MCF 10A (cell line): ENCODE results near the gene RERG. TPM values are rescaled to one million over a fixed set of nuclear protein-coding genes. Genes with fewer than 3 reads are reported as not detected.
A peak's percentile ranks its signal among the peaks of the same experiment; 100 is the strongest.

Experiments
- BruUV-seq: library from RNA; stranded (reverse); fragments of 400-500 nt; replicated peaks from 2 replicates; lab custom pipeline; 2021; lab: Mats Ljungman, UMichigan
- CTCF ChIA-PET: fragments of 300-600 bp; sonication (Branson Sonifier 250); formaldehyde crosslinking; extraction: SDS; loops from one replicate; lab custom pipeline; 2021; ENCODE audit warnings: antibody characterized with exemption, inconsistent platforms; lab: Yijun Ruan, JAX
- POLR2A ChIA-PET: fragments of 300-600, 350-650 bp; sonication (Branson Sonifier 250); formaldehyde crosslinking; extraction: SDS; loops from one replicate; lab custom pipeline; 2020; ENCODE audit warnings: antibody characterized with exemption, inconsistent platforms; lab: Yijun Ruan, JAX
- DNase-seq: peaks from one replicate; pipeline ENCODE4 v3.0.0-alpha.2; 2018; ENCODE audit not compliant: unreplicated experiment
- H3K27ac Mint-ChIP-seq: one replicate; pipeline ENCODE4 v1.8.0; 2022; ENCODE audit warnings: mild to moderate bottlenecking, low read depth, mixed read lengths; ENCODE audit not compliant: unreplicated experiment
- H3K27me3 Mint-ChIP-seq: one replicate; pipeline ENCODE4 v1.8.0; 2022; ENCODE audit warnings: mixed read lengths; ENCODE audit not compliant: insufficient read depth, unreplicated experiment
- H3K36me3 Mint-ChIP-seq: one replicate; pipeline ENCODE4 v1.8.0; 2022; ENCODE audit warnings: mild to moderate bottlenecking, moderate library complexity, mixed read lengths; ENCODE audit not compliant: insufficient read depth, unreplicated experiment
- H3K4me1 Mint-ChIP-seq: one replicate; pipeline ENCODE4 v1.8.0; 2022; ENCODE audit warnings: mixed read lengths; ENCODE audit not compliant: insufficient read depth, unreplicated experiment
- H3K4me3 Mint-ChIP-seq: one replicate; pipeline ENCODE4 v1.8.0; 2022; ENCODE audit warnings: mild to moderate bottlenecking, moderate library complexity, mixed read lengths; ENCODE audit not compliant: unreplicated experiment
- H3K9me3 Mint-ChIP-seq: one replicate; pipeline ENCODE4 v1.8.0; 2022; ENCODE audit warnings: mixed read lengths; ENCODE audit not compliant: unreplicated experiment
- CTCF ChIP-seq: fragments of 200-600 bp; IDR thresholded peaks from one replicate; pipeline ENCODE4 v1.8.0; 2022; ENCODE audit warnings: antibody characterized with exemption, mild to moderate bottlenecking; ENCODE audit not compliant: unreplicated experiment
- intact Hi-C: fragments of 100-400 bp; cut with micrococcal nuclease; formaldehyde crosslinking; loops from 2 replicates; pipeline ENCODE4 v1.14.1; 2022
- total RNA-seq: library from RNA; stranded (reverse); gene quantifications from 2 replicates; pipeline ENCODE4 v1.2.3, GENCODE V29; 2022

RERG gene
- total RNA-seq, 1 experiment from 2014 or later = 16.5 TPM

GRCh38 chr12:15151161-15152091, 69.8 kb downstream of the RERG start:
- POLR2A ChIA-PET = interaction anchor here (1.3 to 2.0 kb wide), 4 partner anchors 38 to 70 kb away, joined by 3 to 11 read pairs (median 7); partner anchors contain the start of gene RERG
- Mint-ChIP-seq H3K9me3 (no peaks in the 10 kb centered on the region), H3K4me3 (no peak overlapping the region), H3K27ac (no peak overlapping the region), H3K4me1 (peaks cover 40% of the 10 kb centered on the region), H3K36me3 (no peaks in the 10 kb centered on the region), H3K27me3 (no peaks in the 10 kb centered on the region)
- CTCF ChIA-PET = interaction anchor here (0.6 to 7.9 kb wide), 44 partner anchors 10 to 538 kb away, joined by 3 to 228 read pairs (median 4); partner anchors contain the start of gene RERG
- DNase-seq = peak; percentile 61
- intact Hi-C loops = loop anchor here (1.0 to 10.0 kb wide), 6 partner anchors 70 to 703 kb away; partner anchors contain the start of gene RERG
- TF ChIP-seq CTCF = peak; percentile 41
- BruUV-seq = no TSS peak

GRCh38 chr12:15146585-15146984, 74.6 kb downstream of the RERG start:
- H3K27ac Mint-ChIP-seq = no peak overlapping the region
- peaks cover 23% of the 10 kb centered on the region for H3K4me1 Mint-ChIP-seq
- BruUV-seq = no TSS peak
- no peak for DNase-seq
- intact Hi-C loops = loop anchor here (5.0 kb wide), 1 partner anchor 299 kb away; no protein-coding TSS in a partner anchor
- H3K27me3 Mint-ChIP-seq = no peaks in the 10 kb centered on the region
- TF ChIP-seq CTCF = no peak
- H3K36me3 Mint-ChIP-seq = no peaks in the 10 kb centered on the region
- ChIA-PET POLR2A (no interaction called here), CTCF (interaction anchor here (0.6 to 1.4 kb wide), 5 partner anchors 7 to 123 kb away, joined by 3 to 11 read pairs (median 4); partner anchors contain the start of gene RERG)
- H3K4me3 Mint-ChIP-seq = no peak overlapping the region
- H3K9me3 Mint-ChIP-seq = peaks cover 6% of the 10 kb centered on the region

GRCh38 chr12:15143467-15143866, 77.8 kb downstream of the RERG start:
- Mint-ChIP-seq H3K36me3 (no peaks in the 10 kb centered on the region), H3K27ac (no peak overlapping the region), H3K9me3 (peaks cover 6% of the 10 kb centered on the region), H3K4me1 (peaks cover 14% of the 10 kb centered on the region), H3K27me3 (no peaks in the 10 kb centered on the region), H3K4me3 (no peak overlapping the region)
- no TSS peak for BruUV-seq
- intact Hi-C loops = no loop called here
- no peak for TF ChIP-seq CTCF
- no peak for DNase-seq
- CTCF ChIA-PET = interaction anchor here (0.7 to 4.0 kb wide), 2 partner anchors 44 to 78 kb away, joined by 6 to 19 read pairs; partner anchors contain the start of gene RERG
- POLR2A ChIA-PET = no interaction called here

GRCh38 chr12:15142711-15143110, 78.5 kb downstream of the RERG start:
- Mint-ChIP-seq H3K9me3 (peaks cover 6% of the 10 kb centered on the region), H3K36me3 (no peaks in the 10 kb centered on the region), H3K4me1 (peaks cover 8% of the 10 kb centered on the region), H3K27me3 (no peaks in the 10 kb centered on the region), H3K27ac (no peak overlapping the region), H3K4me3 (no peak overlapping the region)
- no TSS peak for BruUV-seq
- intact Hi-C loops = no loop called here
- no peak for TF ChIP-seq CTCF
- POLR2A ChIA-PET = no interaction called here
- no peak for DNase-seq
- CTCF ChIA-PET = interaction anchor here (0.7 to 4.0 kb wide), 2 partner anchors 45 to 78 kb away, joined by 6 to 19 read pairs; partner anchors contain the start of gene RERG
